Panc1 (cell line): Measurements from ENCODE around the gene LRP11.

Experiments used
- CTCF ChIP-seq: fragments of 450-650 bp; IDR thresholded peaks from 2 replicates; pipeline ENCODE4 v1.5.1; 2017; ENCODE audit warnings: mild to moderate bottlenecking
- POLR2AphosphoS5 ChIP-seq: IDR thresholded peaks from 2 replicates; pipeline ENCODE4 v1.6.1; 2012; ENCODE audit warnings: mild to moderate bottlenecking, low read depth, low read length, moderate library complexity
- REST ChIP-seq, 2 experiments: IDR thresholded peaks; 2 replicates each; pipeline ENCODE4 v1.6.1; 2011 to 2012; ENCODE audit warnings: low read depth in 2 of 2, control low read depth in 1 of 2, low read length in 1 of 2, mild to moderate bottlenecking in 1 of 2, moderate library complexity in 1 of 2; ENCODE audit not compliant: insufficient read depth in 1 of 2
- SIN3A ChIP-seq: IDR thresholded peaks from 2 replicates; pipeline ENCODE4 v1.6.1; 2012; ENCODE audit warnings: low read depth, mild to moderate bottlenecking, low read length, moderate library complexity, borderline replicate concordance; ENCODE audit not compliant: insufficient read depth
- TCF7L2 ChIP-seq: IDR thresholded peaks from 2 replicates; pipeline ENCODE4 v1.6.1; 2011; ENCODE audit warnings: mild to moderate bottlenecking, low read depth, low read length, inconsistent platforms

GRCh38 chr6:149859938-149860337, 4.2 kb downstream of the LRP11 start:
- TF ChIP-seq CTCF (no peak), POLR2AphosphoS5 (0 out of 2 replicates have a peak, but pooled peaks have one; percentile 24), REST (IDR thresholded peaks at IDR 0.05; ENCODE audit: insufficient read depth in 1 of 2, low read depth in 2 of 2, low read length in 1 of 2) (no peak), SIN3A (no peak), TCF7L2 (no peak)
